Gastrocnemius medialis (tissue), 4 donors: ENCODE data around the gene TAF6.

Experiments
- POLR2A ChIP-seq, 2 donors: fragments of 450-650 bp; IDR thresholded peaks; one replicate each; pipeline ENCODE4 v1.6.1; 2017; ENCODE audit warnings: antibody characterized with exemption in 2 of 2, mild to moderate bottlenecking in 2 of 2, moderate library complexity in 2 of 2
- TF ChIP-seq, protein P1 (sequence below), 5 experiments: fragments of 450-650 bp in 3 of 5; fragments of 200-600 bp in 2 of 5; sonication (generic) in 2 of 5; IDR thresholded peaks in 4 of 5; conservative IDR thresholded peaks in 1 of 5; 1 replicate in 4 of 5; 2 replicates in 1 of 5; pipeline ENCODE4 v1.5.1; 2016 to 2019; ENCODE audit warnings: antibody characterized with exemption in 5 of 5, mild to moderate bottlenecking in 3 of 5, moderate library complexity in 3 of 5

DNA sequence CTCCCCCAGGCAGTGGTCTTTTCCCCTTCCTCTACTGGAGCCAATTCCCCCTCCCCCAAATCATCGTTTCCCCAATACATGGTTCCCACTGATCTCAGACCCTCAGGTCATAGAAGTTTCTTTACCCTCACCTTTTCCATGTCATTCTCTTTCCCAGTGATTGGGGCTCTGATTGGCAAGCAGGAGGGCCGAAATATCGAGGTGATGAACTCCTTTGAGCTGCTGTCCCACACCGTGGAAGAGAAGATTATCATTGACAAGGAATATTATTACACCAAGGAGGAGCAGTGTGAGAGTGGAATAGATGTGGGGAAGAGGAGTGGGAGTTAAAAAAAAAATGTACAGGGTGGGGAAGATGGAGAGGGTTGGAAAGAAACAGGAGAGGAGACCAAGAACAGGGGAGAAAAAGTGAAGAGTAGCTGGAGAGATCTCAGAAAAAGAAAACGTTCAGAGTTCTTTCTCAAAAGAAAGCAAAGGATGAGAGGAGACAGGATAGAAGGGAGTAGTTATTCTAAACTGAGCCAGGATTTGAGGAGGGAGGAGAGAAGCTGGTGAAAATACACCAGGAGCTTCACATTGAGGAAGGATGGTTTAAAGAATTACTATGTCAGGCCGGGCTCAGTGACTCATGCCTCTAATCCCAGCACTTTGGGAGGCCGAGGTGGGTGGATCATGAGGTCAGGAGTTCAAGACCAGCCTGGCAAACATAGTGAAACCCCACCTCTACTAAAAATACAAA lies 29.5 kb downstream of the TAF6 start:
- TF ChIP-seq, protein P1, sequence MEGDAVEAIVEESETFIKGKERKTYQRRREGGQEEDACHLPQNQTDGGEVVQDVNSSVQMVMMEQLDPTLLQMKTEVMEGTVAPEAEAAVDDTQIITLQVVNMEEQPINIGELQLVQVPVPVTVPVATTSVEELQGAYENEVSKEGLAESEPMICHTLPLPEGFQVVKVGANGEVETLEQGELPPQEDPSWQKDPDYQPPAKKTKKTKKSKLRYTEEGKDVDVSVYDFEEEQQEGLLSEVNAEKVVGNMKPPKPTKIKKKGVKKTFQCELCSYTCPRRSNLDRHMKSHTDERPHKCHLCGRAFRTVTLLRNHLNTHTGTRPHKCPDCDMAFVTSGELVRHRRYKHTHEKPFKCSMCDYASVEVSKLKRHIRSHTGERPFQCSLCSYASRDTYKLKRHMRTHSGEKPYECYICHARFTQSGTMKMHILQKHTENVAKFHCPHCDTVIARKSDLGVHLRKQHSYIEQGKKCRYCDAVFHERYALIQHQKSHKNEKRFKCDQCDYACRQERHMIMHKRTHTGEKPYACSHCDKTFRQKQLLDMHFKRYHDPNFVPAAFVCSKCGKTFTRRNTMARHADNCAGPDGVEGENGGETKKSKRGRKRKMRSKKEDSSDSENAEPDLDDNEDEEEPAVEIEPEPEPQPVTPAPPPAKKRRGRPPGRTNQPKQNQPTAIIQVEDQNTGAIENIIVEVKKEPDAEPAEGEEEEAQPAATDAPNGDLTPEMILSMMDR (IDR thresholded peaks at IDR 0.05 in 4 of 5, conservative IDR thresholded peaks at IDR 0.05 in 1 of 5), result no peak
- TF ChIP-seq POLR2A (IDR thresholded peaks at IDR 0.05), result no peak
